Right cardiac atrium (tissue), 5 donors: ENCODE measurements around the gene HS3ST2. TPM values are rescaled to one million over a fixed set of nuclear protein-coding genes. Genes with fewer than 3 reads are reported as not detected.

ENCODE experiments used
- ATAC-seq, 2 donors: fragments of 200-7000 bp; cut with Tn5 transposase; one replicate each; pipeline versions ENCODE4 v1.8.0 to v1.9.1; 2020; ENCODE audit warnings: moderate library complexity in 2 of 2, mild to moderate bottlenecking in 1 of 2
- DNase-seq, 3 donors: peaks; one replicate each; pipeline ENCODE4 v3.0.0-alpha.2; 2020
- H3K27ac ChIP-seq: one replicate; pipeline ENCODE4 v1.5.1; 2013; ENCODE audit warnings: mild to moderate bottlenecking, low read length, control low read depth, moderate library complexity
- H3K27me3 ChIP-seq: one replicate; pipeline ENCODE4 v1.6.1; 2013; ENCODE audit not compliant: control insufficient read depth, insufficient read depth
- H3K4me1 ChIP-seq: one replicate; pipeline ENCODE4 v1.6.1; 2013; ENCODE audit warnings: low read length; ENCODE audit not compliant: control insufficient read depth, insufficient read depth
- H3K4me3 ChIP-seq: one replicate; pipeline ENCODE4 v1.5.1; 2013; ENCODE audit warnings: low read length, control low read depth
- H3K9me3 ChIP-seq: one replicate; pipeline ENCODE4 v1.6.1; 2013; ENCODE audit warnings: low read length; ENCODE audit not compliant: control insufficient read depth
- WGBS: extraction: QIAGEN DNeasy Blood & Tissue Kit; methylation state at CpG from one replicate; pipeline ENCODE4 v1.1.7; 2013; 5-methylcytosine and 5-hydroxymethylcytosine counted together
- intact Hi-C, 4 donors: fragments of 100-400 bp; cut with DNase I; formaldehyde crosslinking; loops; one replicate each; pipeline versions ENCODE4 v1.11.0 to v1.14.0; 2022 to 2023
- polyA plus RNA-seq: library from polyadenylated mRNA; stranded (reverse); fragments of 200-250 nt; gene quantifications from one replicate; pipeline ENCODE4 v1.2.3, GENCODE V29; 2013
- total RNA-seq, 4 donors: library from RNA; stranded (reverse); fragmentation: NEBNext Ultra II Directional; extraction: Animal tissue kit (Norgen Biotek cat#: 25700); gene quantifications; one replicate each; pipeline ENCODE4 v1.2.1, GENCODE V29; 2021
- donor health status: healthy with polysubstance abuse.
- donor health status: DM: no; HTN: yes; CAD: no.
- donor health status: DM: no; HTN: no; CAD: no.
- donor health status: DM: no; HTN: yes; CAD: no; lungs with severe emphysema.
- donor health status: DM: yes; HTN: yes; CAD: no.

HS3ST2 gene
- total and polyA plus RNA-seq, 5 donors: 0.24 to 2.5 (median 0.82) TPM

GRCh38 chr16:22786284-22786683, 27.7 kb upstream of the HS3ST2 start:
- Histone ChIP-seq H3K4me1 (no peaks in the 10 kb centered on the region), H3K9me3 (no peaks in the 10 kb centered on the region), H3K4me3 (no peak overlapping the region), H3K27me3 (no peaks in the 10 kb centered on the region), H3K27ac (no peak overlapping the region)
- no peak for DNase-seq
- intact Hi-C loops: no loop called here
- WGBS: 92% methylated on average over 2 of the region's 2 CpGs
- ATAC-seq: no peak

GRCh38 chr16:22786691-22787090, 27.3 kb upstream of the HS3ST2 start:
- DNase-seq (no peak), ATAC-seq (no peak)
- 80% methylated on average over 4 of the region's 4 CpGs for WGBS
- no peak overlapping the region for H3K4me3 ChIP-seq
- no peaks in the 10 kb centered on the region for H3K9me3 ChIP-seq
- intact Hi-C loops: no loop called here
- H3K4me1 ChIP-seq: no peaks in the 10 kb centered on the region
- no peaks in the 10 kb centered on the region for H3K27me3 ChIP-seq
- H3K27ac ChIP-seq: no peak overlapping the region

GRCh38 chr16:22787466-22788192, 26.3 kb upstream of the HS3ST2 start:
- Histone ChIP-seq H3K4me3 (no peak overlapping the region), H3K9me3 (no peaks in the 10 kb centered on the region), H3K4me1 (no peaks in the 10 kb centered on the region), H3K27me3 (no peaks in the 10 kb centered on the region), H3K27ac (no peak overlapping the region)
- WGBS: 63% methylated on average over 10 of the region's 10 CpGs
- ATAC-seq: no peak
- intact Hi-C loops: no loop called here
- DNase-seq: no peak

- H3K4me1 ChIP-seq: no peaks in the 10 kb centered on the region
Measured at GRCh38 chr16:22788193-22788530, 25.8 kb upstream of the HS3ST2 start.

GRCh38 chr16:22789281-22789945, 24.5 kb upstream of the HS3ST2 start:
- ATAC-seq: no peak
- WGBS: 70% methylated on average over 9 of the region's 9 CpGs
- Histone ChIP-seq H3K4me3 (no peak overlapping the region), H3K4me1 (no peaks in the 10 kb centered on the region), H3K27me3 (no peaks in the 10 kb centered on the region), H3K27ac (no peak overlapping the region), H3K9me3 (no peaks in the 10 kb centered on the region)
- DNase-seq: no peak
- intact Hi-C loops: no loop called here

More at GRCh38 chr16:22788193-22788530, 25.8 kb upstream of the HS3ST2 start:
- Histone ChIP-seq H3K4me3 (no peak overlapping the region), H3K27ac (no peak overlapping the region), H3K27me3 (no peaks in the 10 kb centered on the region), H3K9me3 (no peaks in the 10 kb centered on the region)
- intact Hi-C loops: no loop called here
- ATAC-seq: no peak
- WGBS: 51% methylated on average over 3 of the region's 3 CpGs
- DNase-seq: no peak

GRCh38 chr16:22797551-22797950, 16.4 kb upstream of the HS3ST2 start:
- WGBS: 91% methylated on average over 2 of the region's 2 CpGs
- ATAC-seq (no peak), DNase-seq (no peak)
- H3K9me3 ChIP-seq: no peaks in the 10 kb centered on the region
- H3K4me1 ChIP-seq: no peaks in the 10 kb centered on the region
- no peak overlapping the region for H3K4me3 ChIP-seq
- H3K27ac ChIP-seq: no peak overlapping the region
- intact Hi-C loops: no loop called here
- no peaks in the 10 kb centered on the region for H3K27me3 ChIP-seq

- 65% methylated on average over 2 of the region's 2 CpGs for WGBS
- DNase-seq (no peak), ATAC-seq (no peak)
- no peak overlapping the region for H3K27ac ChIP-seq
- no peaks in the 10 kb centered on the region for H3K4me1 ChIP-seq
- no peak overlapping the region for H3K4me3 ChIP-seq
- H3K27me3 ChIP-seq: no peaks in the 10 kb centered on the region
- H3K9me3 ChIP-seq: peaks cover 1% of the 10 kb centered on the region
- intact Hi-C loops: no loop called here
Measured at GRCh38 chr16:22799113-22799512, 14.8 kb upstream of the HS3ST2 start.

GRCh38 chr16:22804893-22805292, 9.1 kb upstream of the HS3ST2 start:
- no peak for ATAC-seq
- peaks cover 2% of the 10 kb centered on the region for H3K27me3 ChIP-seq
- 77% methylated on average over 5 of the region's 5 CpGs for WGBS
- intact Hi-C loops: no loop called here
- H3K9me3 ChIP-seq: peaks cover 1% of the 10 kb centered on the region
- no peak overlapping the region for H3K27ac ChIP-seq
- no peak for DNase-seq
- no peaks in the 10 kb centered on the region for H3K4me1 ChIP-seq
- H3K4me3 ChIP-seq: no peak overlapping the region

GRCh38 chr16:22805326-22805725, 8.6 kb upstream of the HS3ST2 start:
- intact Hi-C loops: no loop called here
- Histone ChIP-seq H3K9me3 (peaks cover 1% of the 10 kb centered on the region), H3K4me3 (no peak overlapping the region), H3K27ac (no peak overlapping the region), H3K4me1 (no peaks in the 10 kb centered on the region), H3K27me3 (peaks cover 2% of the 10 kb centered on the region)
- ATAC-seq (no peak), DNase-seq (no peak)

GRCh38 chr16:22806811-22807210, 7.2 kb upstream of the HS3ST2 start:
- ATAC-seq: no peak
- H3K4me1 ChIP-seq: no peaks in the 10 kb centered on the region
- H3K9me3 ChIP-seq: peaks cover 1% of the 10 kb centered on the region
- DNase-seq: no peak
- intact Hi-C loops: no loop called here
- peaks cover 2% of the 10 kb centered on the region for H3K27me3 ChIP-seq
- no peak overlapping the region for H3K27ac ChIP-seq
- no peak overlapping the region for H3K4me3 ChIP-seq
- WGBS: 78% methylated on average over 8 of the region's 8 CpGs

GRCh38 chr16:22810226-22810625, 3.7 kb upstream of the HS3ST2 start:
- DNase-seq (no peak), ATAC-seq (no peak)
- Histone ChIP-seq H3K4me3 (no peak overlapping the region), H3K4me1 (peaks cover 3% of the 10 kb centered on the region), H3K9me3 (no peaks in the 10 kb centered on the region), H3K27ac (no peak overlapping the region), H3K27me3 (peaks cover 2% of the 10 kb centered on the region)
- intact Hi-C loops: no loop called here
